Measurements from ENCODE around the gene NUDT9.
"Not testable (repeated sequence)": the region's sequence is repeated elsewhere in the genome, so short reads cannot be mapped to it uniquely, and the experiment has no call there.

NUDT9 gene

GRCh38 chr4:87451537-87451936 is 29.2 kb downstream of the NUDT9 start:
- DNase-seq (ENCODE audit: insufficient read length, low spot score) (no peak), FAIRE-seq (no peak)

GRCh38 chr4:87458913-87459312 is 36.5 kb downstream of the NUDT9 start:
- FAIRE-seq (no peak), DNase-seq (ENCODE audit: insufficient read length, low spot score) (no peak)

GRCh38 chr4:87461281-87461700 is 38.9 kb downstream of the NUDT9 start:
- FAIRE-seq (no peak), DNase-seq (ENCODE audit: insufficient read length, low spot score) (no peak)

GRCh38 chr4:87462102-87462501 is 39.7 kb downstream of the NUDT9 start:
- FAIRE-seq (no peak), DNase-seq (ENCODE audit: insufficient read length, low spot score) (no peak)

GRCh38 chr4:87465739-87466366 is 43.5 kb downstream of the NUDT9 start:
- peak; percentile 68 for FAIRE-seq
- no peak for DNase-seq (ENCODE audit: insufficient read length, low spot score)

- DNase-seq (ENCODE audit: insufficient read length, low spot score) = no peak
- FAIRE-seq = no peak
Measured at GRCh38 chr4:87469390-87469789, 47.0 kb downstream of the NUDT9 start.

- FAIRE-seq = no peak
- DNase-seq (ENCODE audit: insufficient read length, low spot score) = no peak
Measured at GRCh38 chr4:87476934-87477333, 54.6 kb downstream of the NUDT9 start.

GRCh38 chr4:87478732-87479250 is 56.4 kb downstream of the NUDT9 start:
- DNase-seq (ENCODE audit: insufficient read length, low spot score) (no peak), FAIRE-seq (no peak)

GRCh38 chr4:87481377-87481776 is 59.0 kb downstream of the NUDT9 start:
- DNase-seq (ENCODE audit: insufficient read length, low spot score) (no peak), FAIRE-seq (no peak)

GRCh38 chr4:87483247-87483646 is 60.9 kb downstream of the NUDT9 start:
- DNase-seq (ENCODE audit: insufficient read length, low spot score); FAIRE-seq: not testable (repeated sequence)

GRCh38 chr4:87488666-87489065 is 66.3 kb downstream of the NUDT9 start:
- not testable (repeated sequence) for FAIRE-seq; DNase-seq (ENCODE audit: insufficient read length, low spot score)

- FAIRE-seq = no peak
Measured at GRCh38 chr4:87489678-87490077, 67.3 kb downstream of the NUDT9 start.

GRCh38 chr4:87490664-87491369 is 68.4 kb downstream of the NUDT9 start:
- no peak for DNase-seq (ENCODE audit: insufficient read length, low spot score)
- FAIRE-seq = no peak

More at GRCh38 chr4:87489678-87490077, 67.3 kb downstream of the NUDT9 start:
- no peak for DNase-seq (ENCODE audit: insufficient read length, low spot score)

- no peak for FAIRE-seq
Measured at GRCh38 chr4:87491436-87491835, 69.1 kb downstream of the NUDT9 start.

GRCh38 chr4:87491851-87492250 is 69.5 kb downstream of the NUDT9 start:
- DNase-seq (ENCODE audit: insufficient read length, low spot score); FAIRE-seq: not testable (repeated sequence)

More at GRCh38 chr4:87491436-87491835, 69.1 kb downstream of the NUDT9 start:
- DNase-seq (ENCODE audit: insufficient read length, low spot score) = no peak

GRCh38 chr4:87493115-87493514 is 70.7 kb downstream of the NUDT9 start:
- FAIRE-seq = no peak
- DNase-seq (ENCODE audit: insufficient read length, low spot score) = no peak

- DNase-seq (ENCODE audit: insufficient read length, low spot score) (no peak), FAIRE-seq (no peak)
Measured at GRCh38 chr4:87497159-87497558, 74.8 kb downstream of the NUDT9 start.

GRCh38 chr4:87497578-87497977 is 75.2 kb downstream of the NUDT9 start:
- FAIRE-seq = no peak
- DNase-seq (ENCODE audit: insufficient read length, low spot score) = no peak

GRCh38 chr4:87498446-87498900 is 76.1 kb downstream of the NUDT9 start:
- FAIRE-seq (peak; percentile 84), DNase-seq (ENCODE audit: insufficient read length, low spot score) (no peak)

- no peak for DNase-seq (ENCODE audit: insufficient read length, low spot score)
Measured at GRCh38 chr4:87499403-87500091, 77.2 kb downstream of the NUDT9 start.

GRCh38 chr4:87500092-87500462 is 77.7 kb downstream of the NUDT9 start:
- FAIRE-seq (peak; percentile 28), DNase-seq (ENCODE audit: insufficient read length, low spot score) (no peak)

More at GRCh38 chr4:87499403-87500091, 77.2 kb downstream of the NUDT9 start:
- FAIRE-seq = peak; percentile 60
